HL-60 (cell line): ENCODE results near the gene RNF167.

ENCODE experiments used
- CTCF ChIP-seq: IDR thresholded peaks from one replicate; pipeline ENCODE4 v1.5.1; 2011; ENCODE audit warnings: low read length, control low read depth, inconsistent platforms; ENCODE audit not compliant: insufficient read depth
- POLR2AphosphoS5 ChIP-seq: IDR thresholded peaks from 2 replicates; pipeline ENCODE4 v1.6.1; 2012; ENCODE audit warnings: low read depth
- SPI1 ChIP-seq: IDR thresholded peaks from 2 replicates; pipeline ENCODE4 v1.6.1; 2012; ENCODE audit warnings: low read depth, mild to moderate bottlenecking, borderline replicate concordance

DNA sequence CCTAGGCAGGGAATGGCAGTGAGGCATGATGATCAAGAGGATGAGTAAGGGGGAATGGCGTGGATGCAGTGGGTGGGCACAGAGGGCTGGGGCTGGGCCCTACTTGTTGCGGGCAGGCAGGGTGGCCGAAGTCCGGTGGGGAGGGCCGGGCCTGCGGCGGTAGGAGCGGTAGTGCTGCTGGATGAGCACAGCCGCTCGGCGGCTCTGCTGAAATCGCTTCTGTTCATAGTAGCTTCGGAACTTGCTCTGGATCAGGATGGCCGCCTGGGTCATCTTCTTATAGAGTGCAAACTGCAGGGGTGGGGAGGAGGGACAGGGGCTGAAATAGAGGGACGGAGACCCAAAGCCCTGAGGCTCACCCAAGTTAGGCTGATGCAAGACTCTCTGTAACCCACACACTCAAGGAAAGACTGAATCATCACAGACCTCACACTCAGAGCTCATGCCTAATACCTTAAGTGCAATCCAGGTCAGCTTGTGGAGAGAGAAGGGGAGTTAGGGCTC lies 29.0 kb downstream of the RNF167 start:
- TF ChIP-seq CTCF (no peak), SPI1 (no peak), POLR2AphosphoS5 (no peak)
